C1 segment of cervical spinal cord (tissue), 14 donors: ENCODE data around the gene RPL3.

Experiments used
- DNase-seq, 14 donors: peaks; one replicate each; lab custom pipeline; 2025; lab: John Stamatoyannopoulos, UW

RPL3 gene

GRCh38 chr22:39263626-39264348, 55.6 kb downstream of the RPL3 start:
- DNase-seq: no peak
